Middle frontal gyrus (tissue), 1 donor: ENCODE results near the gene CAPN14.

Source experiments
- DNase-seq: peaks from one replicate; pipeline ENCODE4 v3.0.0-alpha.2; 2015; ENCODE audit warnings: low spot score; ENCODE audit errors: extremely low spot score

The CAPN14 gene

GRCh38 chr2:31142110-31142509 lies 75.2 kb downstream of the CAPN14 start:
- DNase-seq = no peak

GRCh38 chr2:31141443-31142085 lies 75.8 kb downstream of the CAPN14 start:
- DNase-seq = peak; percentile 24

- peak; percentile 45 for DNase-seq
Measured at GRCh38 chr2:31140151-31140550, 77.2 kb downstream of the CAPN14 start.

- no peak for DNase-seq
Measured at GRCh38 chr2:31139671-31140070, 77.6 kb downstream of the CAPN14 start.

GRCh38 chr2:31138037-31138962 lies 79.0 kb downstream of the CAPN14 start, which contains the start of gene GALNT14:
Gene GALNT14, minus strand, starts transcription at chr2:31138440. Its CDS starts 354 bp downstream, at chr2:31138086.
- no peak for DNase-seq

- no peak for DNase-seq
Measured at GRCh38 chr2:31137211-31138036, 79.9 kb downstream of the CAPN14 start.

- DNase-seq = no peak
Measured at GRCh38 chr2:31136732-31137131, 80.6 kb downstream of the CAPN14 start.

GRCh38 chr2:31136000-31136399 lies 81.3 kb downstream of the CAPN14 start:
- DNase-seq = no peak

GRCh38 chr2:31134480-31134879 lies 82.8 kb downstream of the CAPN14 start:
- no peak for DNase-seq

GRCh38 chr2:31132786-31133185 lies 84.5 kb downstream of the CAPN14 start:
- no peak for DNase-seq

- no peak for DNase-seq
Measured at GRCh38 chr2:31131871-31132270, 85.4 kb downstream of the CAPN14 start.

- no peak for DNase-seq
Measured at GRCh38 chr2:31129375-31130171, 87.7 kb downstream of the CAPN14 start.

- DNase-seq = no peak
Measured at GRCh38 chr2:31127931-31128330, 89.4 kb downstream of the CAPN14 start.

- no peak for DNase-seq
Measured at GRCh38 chr2:31125918-31126695, 91.2 kb downstream of the CAPN14 start.

- DNase-seq = no peak
Measured at GRCh38 chr2:31124904-31125303, 92.4 kb downstream of the CAPN14 start.
